Vagina (tissue), 2 donors: ENCODE data around the gene C20orf96.

Source experiments
- POLR2A ChIP-seq, 2 donors: fragments of 450-650 bp; IDR thresholded peaks; one replicate each; pipeline ENCODE4 v1.6.1; 2017; ENCODE audit warnings: antibody characterized with exemption in 2 of 2, mild to moderate bottlenecking in 2 of 2, moderate library complexity in 2 of 2
- POLR2AphosphoS5 ChIP-seq, 2 donors: sonication (generic); formaldehyde crosslinking; IDR thresholded peaks; one replicate each; pipeline ENCODE4 v1.9.0; 2017; ENCODE audit warnings: antibody characterized with exemption in 2 of 2, mild to moderate bottlenecking in 2 of 2, low read depth in 1 of 2; ENCODE audit not compliant: insufficient read depth in 1 of 2

- TF ChIP-seq POLR2A (IDR thresholded peaks at IDR 0.05) (no peak), POLR2AphosphoS5 (IDR thresholded peaks at IDR 0.05; ENCODE audit: insufficient read depth in 1 of 2, low read depth in 1 of 2) (no peak)
Observed at GRCh38 chr20:284172-284571, 6.4 kb downstream of the C20orf96 start.
